ENCODE measurements around the gene DST.

DNA sequence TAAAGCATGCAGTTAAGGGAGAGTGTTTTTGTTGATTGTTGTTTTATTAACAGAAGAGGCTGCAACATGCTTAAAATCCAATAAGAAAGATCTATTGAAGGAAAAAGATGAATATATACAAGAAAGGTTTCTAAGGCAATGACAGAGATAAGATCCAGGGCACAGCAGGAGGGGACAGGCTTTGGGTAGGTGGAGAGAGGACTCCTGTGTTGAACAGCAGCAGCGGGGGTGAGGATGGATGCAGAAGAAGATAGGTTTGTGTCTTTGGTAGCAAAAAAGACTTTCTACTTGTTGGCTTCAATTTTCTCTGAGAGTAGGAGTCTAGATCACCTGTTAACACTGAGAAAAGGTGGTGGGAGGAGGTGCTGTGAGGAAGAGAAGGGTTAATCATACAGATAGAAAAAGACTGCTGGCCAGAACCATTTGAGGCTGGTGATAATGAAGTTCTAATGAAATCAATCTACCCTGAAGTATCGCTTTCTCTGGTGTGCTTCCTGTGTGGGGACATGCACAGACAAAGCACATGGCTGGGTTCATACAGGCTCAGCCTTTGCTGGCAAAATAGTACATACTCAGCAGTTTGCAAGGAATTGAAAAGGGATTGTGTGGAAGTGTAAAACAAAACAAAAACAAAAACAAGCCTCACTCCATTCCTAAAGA lies 17.2 kb upstream of the DST start:
- TF ChIP-seq, protein P1, sequence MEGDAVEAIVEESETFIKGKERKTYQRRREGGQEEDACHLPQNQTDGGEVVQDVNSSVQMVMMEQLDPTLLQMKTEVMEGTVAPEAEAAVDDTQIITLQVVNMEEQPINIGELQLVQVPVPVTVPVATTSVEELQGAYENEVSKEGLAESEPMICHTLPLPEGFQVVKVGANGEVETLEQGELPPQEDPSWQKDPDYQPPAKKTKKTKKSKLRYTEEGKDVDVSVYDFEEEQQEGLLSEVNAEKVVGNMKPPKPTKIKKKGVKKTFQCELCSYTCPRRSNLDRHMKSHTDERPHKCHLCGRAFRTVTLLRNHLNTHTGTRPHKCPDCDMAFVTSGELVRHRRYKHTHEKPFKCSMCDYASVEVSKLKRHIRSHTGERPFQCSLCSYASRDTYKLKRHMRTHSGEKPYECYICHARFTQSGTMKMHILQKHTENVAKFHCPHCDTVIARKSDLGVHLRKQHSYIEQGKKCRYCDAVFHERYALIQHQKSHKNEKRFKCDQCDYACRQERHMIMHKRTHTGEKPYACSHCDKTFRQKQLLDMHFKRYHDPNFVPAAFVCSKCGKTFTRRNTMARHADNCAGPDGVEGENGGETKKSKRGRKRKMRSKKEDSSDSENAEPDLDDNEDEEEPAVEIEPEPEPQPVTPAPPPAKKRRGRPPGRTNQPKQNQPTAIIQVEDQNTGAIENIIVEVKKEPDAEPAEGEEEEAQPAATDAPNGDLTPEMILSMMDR (IDR thresholded peaks at IDR 0.05) = no peak
- no peak for TF ChIP-seq RFX5 (IDR thresholded peaks at IDR 0.05; ENCODE audit: low read length)
- no peak for TF ChIP-seq EP300 (IDR thresholded peaks at IDR 0.05; ENCODE audit: borderline replicate concordance in 1 of 2, low read depth in 1 of 2, low read length in 1 of 2)
- no peak for TF ChIP-seq SIN3A (IDR thresholded peaks at IDR 0.05; ENCODE audit: borderline replicate concordance, low read depth, low read length)

Measured in SK-N-SH (cell line).